Fibroblast of skin of left quadriceps (primary cell): ENCODE results near the gene PARD3.
A peak's percentile ranks its signal among the peaks of the same experiment; 100 is the strongest.

Experiments
- DNase-seq, 2 experiments: peaks; one replicate each; pipeline ENCODE4 v3.0.0-alpha.2; 2013; ENCODE audit warnings: low read depth in 2 of 2

Gene PARD3

GRCh38 chr10:34580214-34580613, 234.9 kb downstream of the PARD3 start:
- DNase-seq = no peak

DNA sequence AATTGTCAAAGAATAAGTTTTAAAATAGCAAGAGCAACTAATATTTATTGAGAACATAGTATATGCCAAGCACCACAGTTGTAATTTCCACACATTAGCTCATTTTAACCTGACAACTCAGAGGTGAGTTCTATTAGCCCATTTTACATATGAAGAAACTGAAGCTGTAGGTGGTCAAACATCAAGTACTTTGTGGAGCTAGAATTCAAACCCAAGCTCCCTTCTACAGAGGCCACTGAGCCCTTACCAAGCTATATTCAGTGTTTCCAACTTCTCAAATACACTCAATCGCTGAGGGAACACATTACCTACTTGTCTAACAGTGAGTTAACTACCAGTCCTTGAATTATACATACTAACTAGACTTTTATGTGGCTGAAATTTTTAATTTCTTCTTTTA, 236.6 kb downstream of the PARD3 start:
- DNase-seq = no peak

GRCh38 chr10:34576797-34577196, 238.3 kb downstream of the PARD3 start:
- DNase-seq = no peak

- DNase-seq = peak in 1 of 2 experiments; percentile 37
Measured at GRCh38 chr10:34575882-34576281, 239.2 kb downstream of the PARD3 start.

DNA sequence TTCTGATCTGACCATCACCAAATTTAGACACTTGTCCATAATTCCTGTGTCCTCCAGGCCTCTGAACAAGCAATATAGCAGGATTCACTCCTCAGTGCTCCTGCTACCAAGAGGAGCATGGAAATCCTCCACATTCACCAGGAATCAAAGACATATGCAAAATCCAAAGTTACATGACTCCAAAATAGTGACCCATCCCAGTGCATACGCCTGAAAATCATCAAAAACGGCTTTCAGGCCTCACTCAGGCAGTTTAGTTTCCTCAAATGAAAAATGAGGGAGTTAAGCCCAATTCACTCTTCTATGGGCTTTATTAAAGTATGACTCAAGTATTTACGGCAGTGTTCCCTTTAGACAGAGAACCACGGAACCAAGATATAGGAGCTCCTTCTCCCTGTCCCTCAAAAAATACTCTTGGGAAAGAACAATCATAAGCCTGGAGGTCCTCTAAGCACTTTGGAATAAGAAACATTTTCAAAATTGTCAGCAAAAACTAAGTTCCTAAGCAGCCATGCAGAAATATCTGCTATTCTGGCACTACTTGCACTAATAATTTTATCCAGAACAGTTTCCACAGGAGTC, 240.7 kb downstream of the PARD3 start:
- DNase-seq = no peak

DNA sequence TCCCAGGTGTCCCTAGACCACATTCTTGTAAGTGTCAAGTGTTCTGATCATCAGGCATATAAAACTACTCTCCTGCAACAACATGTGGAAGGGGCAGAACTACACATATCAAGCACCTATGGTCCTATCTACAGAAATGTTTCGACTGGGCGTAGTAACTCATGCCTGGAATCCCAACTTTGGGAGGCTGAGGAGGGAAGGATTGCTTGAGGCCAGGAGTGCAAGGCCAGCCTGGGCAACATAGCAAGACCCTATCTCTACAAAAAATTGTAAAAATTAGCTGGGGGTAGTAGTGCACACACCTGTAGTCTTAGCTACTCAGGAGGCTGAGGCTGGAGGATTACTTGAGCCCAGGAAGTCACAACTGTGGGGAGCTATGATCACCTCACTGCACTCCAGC, 244.2 kb downstream of the PARD3 start:
- no peak for DNase-seq

GRCh38 chr10:34567659-34568253, 247.3 kb downstream of the PARD3 start:
- no peak for DNase-seq

- DNase-seq = no peak
Measured at GRCh38 chr10:34565934-34566333, 249.2 kb downstream of the PARD3 start.

DNA sequence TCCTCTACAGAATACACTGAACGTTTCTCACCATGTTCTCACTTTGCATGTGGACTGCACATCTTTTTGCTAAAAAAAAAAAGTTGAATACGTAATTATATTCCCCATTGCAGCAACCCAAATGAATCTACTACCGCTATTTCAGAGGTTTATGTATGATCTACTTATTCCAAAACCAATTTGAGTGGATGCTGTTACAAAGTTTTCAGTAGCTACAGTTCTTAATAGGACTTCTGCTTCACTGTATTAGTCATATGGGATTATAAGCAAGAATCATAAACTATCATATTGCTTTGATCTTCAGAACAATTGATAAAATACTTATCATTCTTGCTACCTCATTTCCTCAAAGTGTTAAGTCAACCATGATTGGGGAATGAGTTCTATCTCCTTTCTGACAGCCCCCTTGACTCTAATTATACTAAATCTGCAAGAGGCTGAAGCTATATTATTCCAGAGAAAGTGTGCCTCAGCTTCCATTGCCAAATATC, 257.0 kb downstream of the PARD3 start:
- DNase-seq = no peak

- no peak for DNase-seq
Measured at GRCh38 chr10:34557173-34557572, 257.9 kb downstream of the PARD3 start.

DNA sequence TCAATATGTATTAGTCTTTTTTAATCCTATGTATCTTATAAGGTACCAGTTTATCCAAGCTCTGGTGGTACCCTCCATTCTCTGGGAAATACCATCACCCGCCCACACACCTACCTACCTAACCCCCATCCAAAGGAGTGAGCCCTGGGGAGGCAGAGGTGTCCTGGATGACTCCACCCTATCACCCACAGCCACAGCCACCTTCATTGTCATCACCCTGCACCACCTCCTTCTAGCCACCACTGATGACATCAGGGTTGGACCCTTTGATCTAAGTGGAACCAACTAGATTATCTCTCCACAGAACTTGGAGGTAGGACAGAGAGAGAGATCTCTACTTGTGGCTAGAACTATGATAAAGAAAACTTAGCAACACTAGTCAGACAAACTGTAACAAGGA, 259.4 kb downstream of the PARD3 start:
- DNase-seq = no peak

GRCh38 chr10:34553747-34554146, 261.3 kb downstream of the PARD3 start:
- DNase-seq = no peak

DNA sequence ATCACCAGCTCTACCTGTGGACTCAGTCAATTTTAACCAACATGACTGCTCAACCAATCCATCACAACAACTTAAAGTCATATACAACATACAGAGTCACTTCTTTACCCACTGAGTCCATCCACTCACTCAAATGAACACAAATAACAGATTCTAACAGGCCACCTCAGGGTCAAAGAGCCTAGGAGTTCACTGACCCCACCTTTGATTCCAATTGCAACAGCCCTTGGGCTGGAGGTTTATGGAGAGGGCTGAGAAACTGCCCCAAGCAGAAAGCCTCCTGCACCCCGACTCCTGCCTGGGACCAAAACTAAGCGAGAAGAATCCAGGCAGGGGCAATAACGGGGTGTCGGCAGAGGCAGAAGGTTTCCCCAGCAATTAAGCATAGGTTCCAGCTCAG, 263.8 kb downstream of the PARD3 start:
- no peak for DNase-seq

- DNase-seq = no peak
Measured at GRCh38 chr10:34549953-34550352, 265.1 kb downstream of the PARD3 start.

- no peak for DNase-seq
Measured at GRCh38 chr10:34549001-34549400, 266.1 kb downstream of the PARD3 start.

DNA sequence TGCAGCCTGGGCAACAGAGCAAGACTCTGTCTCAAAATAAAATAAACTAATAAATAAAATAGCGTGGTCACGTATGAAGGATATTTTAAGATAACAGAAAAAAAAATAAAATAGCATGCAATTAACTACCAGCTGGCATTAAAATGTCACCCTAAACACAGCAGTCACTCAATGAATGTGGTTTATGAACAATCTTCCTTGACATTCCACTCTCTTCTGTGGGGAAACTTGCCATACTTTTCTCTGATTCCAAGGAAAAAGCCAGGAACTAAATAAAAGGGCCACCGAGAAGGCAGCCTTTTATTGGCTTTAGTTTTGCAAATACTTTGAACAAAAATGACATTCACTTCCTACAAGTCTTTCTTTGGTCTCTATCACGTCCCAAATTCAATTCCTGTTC, 266.6 kb downstream of the PARD3 start:
- no peak for DNase-seq

DNA sequence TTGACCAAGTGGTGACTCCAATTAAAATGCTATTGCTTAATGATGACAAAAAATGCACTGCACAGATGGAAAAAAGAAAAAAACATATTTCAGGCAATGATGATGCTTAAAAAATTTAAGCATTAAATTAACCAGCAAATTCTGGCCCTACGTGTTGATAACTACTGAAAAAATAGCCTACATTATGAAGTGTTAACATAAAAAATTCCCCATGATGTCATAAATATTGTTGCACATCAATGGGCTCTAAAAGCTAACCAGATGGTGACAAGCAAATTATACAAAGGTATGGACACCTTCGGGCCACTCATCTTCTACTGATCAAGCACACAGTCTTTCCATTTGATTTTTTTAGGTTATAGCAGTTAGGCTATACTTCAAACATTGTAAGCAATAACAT, 267.4 kb downstream of the PARD3 start:
- DNase-seq = no peak

- peak; percentile 86 to 87 for DNase-seq
Measured at GRCh38 chr10:34547291-34547690, 267.8 kb downstream of the PARD3 start.

DNA sequence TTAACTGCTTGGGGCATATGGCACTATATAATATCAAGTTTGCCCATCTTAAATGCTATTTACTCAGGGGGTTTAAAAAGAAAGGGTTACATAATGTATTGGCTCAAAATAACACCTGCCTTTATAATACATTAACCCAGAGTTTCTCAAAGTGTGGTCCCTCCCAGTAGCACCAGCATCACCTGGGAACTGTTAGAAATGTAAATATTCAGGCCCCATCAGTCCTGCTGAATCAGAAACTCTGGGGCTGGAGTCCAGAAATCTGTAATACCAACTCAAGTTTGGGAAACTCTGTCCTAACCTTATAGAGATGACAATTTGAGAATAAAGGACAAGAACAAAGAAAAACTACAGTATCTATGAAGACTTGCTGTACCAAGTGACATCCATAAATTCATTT, 270.7 kb downstream of the PARD3 start:
- no peak for DNase-seq

DNA sequence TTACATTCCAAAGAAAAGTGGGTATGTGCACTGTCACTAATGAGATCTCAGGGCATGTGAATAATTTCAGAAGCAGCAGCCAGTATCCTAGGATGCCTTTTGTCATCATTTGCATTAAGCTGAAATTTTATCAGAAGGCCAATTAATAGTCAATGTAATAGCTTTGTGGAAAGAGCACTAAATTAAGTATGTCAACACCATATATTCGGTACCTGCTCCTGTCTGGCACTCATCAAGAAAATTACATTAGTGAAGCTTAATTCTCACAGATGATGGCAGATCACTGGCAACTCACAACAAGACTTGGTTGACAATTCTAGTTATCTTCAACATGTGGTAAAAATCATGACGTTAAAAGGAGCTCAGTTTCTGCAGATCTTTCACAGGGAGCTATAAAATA, 271.4 kb downstream of the PARD3 start:
- no peak for DNase-seq

- no peak for DNase-seq
Measured at GRCh38 chr10:34540492-34540891, 274.6 kb downstream of the PARD3 start.

DNA sequence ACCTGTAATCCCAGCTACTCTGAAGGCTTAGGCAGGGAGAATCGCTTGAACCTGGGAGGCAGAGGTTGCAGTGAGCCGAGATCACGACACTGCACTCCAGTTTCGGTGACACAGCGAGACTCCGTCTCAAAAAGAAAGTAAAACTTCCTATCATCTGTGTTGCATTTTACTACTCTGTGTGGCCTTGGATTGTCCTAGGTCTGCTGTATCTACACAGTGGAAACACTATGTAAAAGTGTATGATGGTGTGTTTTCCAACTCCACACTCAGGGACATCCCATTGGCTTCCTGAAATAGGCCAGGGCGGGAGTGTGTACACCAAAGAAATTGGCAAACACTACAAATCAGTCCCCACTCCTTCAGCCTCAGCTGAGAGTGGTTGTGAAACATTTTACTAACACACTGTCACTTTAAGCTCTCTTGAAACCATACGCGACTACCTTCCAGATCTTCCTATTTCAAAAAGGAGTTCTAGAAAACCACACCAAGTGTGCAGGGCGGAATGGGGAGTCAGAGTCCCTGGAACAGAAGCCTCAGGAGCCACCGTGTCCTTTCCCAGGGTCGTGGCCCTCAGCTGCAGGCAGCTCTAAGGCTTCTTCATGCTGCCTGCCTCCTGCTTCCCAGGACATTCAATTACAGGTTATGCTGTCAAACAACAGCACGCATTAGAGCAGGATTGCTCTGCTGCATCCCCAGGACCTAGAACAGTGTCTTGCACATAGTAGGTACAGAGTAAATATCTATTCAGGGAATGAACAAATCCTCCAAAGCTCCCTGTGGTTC, 275.4 kb downstream of the PARD3 start:
- DNase-seq = peak in 1 of 2 experiments; percentile 29

DNA sequence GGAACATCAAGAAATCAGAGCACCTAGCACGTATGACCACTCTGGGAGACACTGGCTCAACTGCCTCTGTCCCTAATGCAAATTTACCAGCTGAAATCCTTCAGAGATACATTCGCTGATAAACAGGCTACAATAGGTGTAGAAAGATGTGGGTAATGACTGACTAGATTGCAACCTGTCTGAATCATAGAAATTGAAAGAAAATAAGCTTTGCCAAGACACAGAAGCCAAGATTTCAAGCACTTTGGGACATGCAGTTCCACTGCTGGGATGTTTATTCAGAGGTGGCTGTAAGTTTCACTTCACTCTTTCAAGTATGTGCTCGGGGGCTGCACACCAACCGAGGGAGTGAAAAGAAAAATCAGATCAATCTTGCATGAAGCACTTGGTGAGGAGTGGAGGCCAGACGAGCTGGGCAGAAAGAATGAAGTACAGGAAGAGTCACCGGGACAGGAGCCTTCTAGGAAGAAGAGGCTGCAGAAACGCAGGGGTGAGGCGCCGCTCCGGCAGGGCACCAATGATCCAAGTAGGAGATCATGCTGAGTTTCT, 276.7 kb downstream of the PARD3 start:
- no peak for DNase-seq
